ENCODE results near the gene ARL11. TPM values are rescaled to one million over a fixed set of nuclear protein-coding genes. Genes with fewer than 3 reads are reported as not detected.

Gene ARL11
- total RNA-seq, 2 donors from 2014 or later, result 0.24 to 0.49 TPM

DNA sequence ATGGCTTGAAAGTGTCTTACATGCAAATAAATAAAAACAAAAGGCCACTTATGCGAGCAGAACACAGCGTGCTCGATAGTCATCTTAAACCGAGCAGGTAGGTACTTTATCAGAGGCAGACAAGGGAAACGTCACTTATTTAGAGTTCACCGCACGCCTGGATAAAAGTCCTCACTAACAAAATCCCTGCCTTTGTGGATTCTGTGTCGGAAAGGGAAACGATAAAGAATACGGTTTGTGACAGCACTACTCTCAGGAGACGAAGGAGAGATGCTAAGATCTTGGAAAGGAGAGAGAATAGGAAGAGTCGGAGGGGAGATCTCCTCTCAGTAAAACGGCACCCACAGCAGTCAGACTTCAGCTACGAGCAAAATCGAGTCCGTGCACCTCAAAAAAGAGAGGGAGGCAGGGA is 43.5 kb upstream of the ARL11 start:
- Histone ChIP-seq H3K9me3 (ENCODE audit: control insufficient read depth, low read length) (no peaks in the 10 kb centered on the region), H3K4me3 (ENCODE audit: low read length) (peak overlapping the region; percentile 95), H3K36me3 (ENCODE audit: control insufficient read depth, insufficient read depth, low read length) (peaks cover 27% of the 10 kb centered on the region), H3K9ac (ENCODE audit: extremely low read depth, low read length, poor library complexity, severe bottlenecking) (peak overlapping the region; percentile 76), H3K27ac (ENCODE audit: low read depth, low read length) (no peak overlapping the region), H3K27me3 (ENCODE audit: control insufficient read depth, insufficient read depth, low read length, poor library complexity, severe bottlenecking) (no peaks in the 10 kb centered on the region), H3K4me1 (ENCODE audit: control insufficient read depth, insufficient read depth, low read length) (no peaks in the 10 kb centered on the region)
- TF ChIP-seq, protein P1, sequence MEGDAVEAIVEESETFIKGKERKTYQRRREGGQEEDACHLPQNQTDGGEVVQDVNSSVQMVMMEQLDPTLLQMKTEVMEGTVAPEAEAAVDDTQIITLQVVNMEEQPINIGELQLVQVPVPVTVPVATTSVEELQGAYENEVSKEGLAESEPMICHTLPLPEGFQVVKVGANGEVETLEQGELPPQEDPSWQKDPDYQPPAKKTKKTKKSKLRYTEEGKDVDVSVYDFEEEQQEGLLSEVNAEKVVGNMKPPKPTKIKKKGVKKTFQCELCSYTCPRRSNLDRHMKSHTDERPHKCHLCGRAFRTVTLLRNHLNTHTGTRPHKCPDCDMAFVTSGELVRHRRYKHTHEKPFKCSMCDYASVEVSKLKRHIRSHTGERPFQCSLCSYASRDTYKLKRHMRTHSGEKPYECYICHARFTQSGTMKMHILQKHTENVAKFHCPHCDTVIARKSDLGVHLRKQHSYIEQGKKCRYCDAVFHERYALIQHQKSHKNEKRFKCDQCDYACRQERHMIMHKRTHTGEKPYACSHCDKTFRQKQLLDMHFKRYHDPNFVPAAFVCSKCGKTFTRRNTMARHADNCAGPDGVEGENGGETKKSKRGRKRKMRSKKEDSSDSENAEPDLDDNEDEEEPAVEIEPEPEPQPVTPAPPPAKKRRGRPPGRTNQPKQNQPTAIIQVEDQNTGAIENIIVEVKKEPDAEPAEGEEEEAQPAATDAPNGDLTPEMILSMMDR (conservative IDR thresholded peaks at IDR 0.05), result no peak
- no peak for DNase-seq
- Mint-ChIP-seq H3K9me3 (no peaks in the 10 kb centered on the region), H3K27me3 (ENCODE audit: insufficient read depth) (peaks cover 5% of the 10 kb centered on the region), H3K27ac (peak overlapping the region; percentile 77), H3K4me3 (peak overlapping the region; percentile 70), H3K4me1 (peaks cover 20% of the 10 kb centered on the region), H3K36me3 (ENCODE audit: low read depth) (peaks cover 30% of the 10 kb centered on the region)
- WGBS, 2 experiments (ENCODE audit: insufficient coverage in 1 of 2, insufficient read length in 1 of 2), result 1 to 2% methylated on average over 15 to 16 of the region's 16 CpGs

DNA sequence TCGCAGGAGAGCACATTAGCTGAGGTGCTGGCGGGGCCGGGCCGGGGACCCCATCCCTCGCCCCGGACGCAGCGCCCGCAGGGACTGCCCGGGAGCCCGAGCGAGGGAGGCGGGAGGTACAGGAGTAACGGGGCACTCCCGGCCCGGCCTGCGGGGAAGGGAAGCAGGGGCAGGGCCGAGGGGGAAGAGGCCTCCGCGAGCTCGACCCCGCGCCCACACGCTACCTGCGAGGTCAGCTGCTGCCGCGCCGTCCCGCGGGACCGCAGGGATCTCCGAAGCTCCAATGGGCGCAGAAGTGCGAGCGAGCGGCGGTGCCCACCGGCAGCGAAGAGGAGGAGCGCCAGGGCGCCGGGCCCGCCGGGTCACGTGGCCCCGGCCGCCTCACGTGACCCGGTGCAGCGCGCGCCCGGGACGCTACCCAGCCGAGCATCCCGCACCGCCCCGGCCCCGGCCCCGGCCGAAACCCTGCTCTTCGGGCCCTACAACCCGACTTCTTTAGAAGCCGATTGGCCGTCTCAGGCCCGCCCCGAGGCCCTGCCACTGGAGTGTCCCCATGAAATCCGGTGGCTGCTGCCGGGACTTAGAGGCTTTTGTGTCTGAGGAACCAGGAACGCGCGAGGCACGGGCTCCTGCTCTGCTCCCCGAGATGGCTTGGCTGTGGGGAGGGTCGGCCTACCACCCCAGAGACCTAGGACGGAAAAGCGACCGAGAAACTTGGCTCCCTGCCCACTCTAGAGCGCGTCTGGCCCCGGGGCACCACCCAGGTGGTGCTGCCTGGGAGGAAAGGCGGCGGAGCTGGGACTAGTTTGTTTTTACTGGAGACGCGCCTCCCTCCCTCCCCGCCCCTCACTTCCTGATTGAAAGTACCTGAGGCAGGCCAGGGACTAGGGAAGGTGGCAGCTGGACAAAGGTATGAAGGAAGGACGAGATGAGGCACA is 42.8 kb upstream of the ARL11 start, which contains the start of gene RCBTB1:
TSS of gene RCBTB1 (minus strand) at position 339 of the 938 bp plus-strand sequence. CDS start 18,279 bp downstream, outside the sequence.
- peaks cover 5% of the 10 kb centered on the region for H3K27me3 Mint-ChIP-seq (ENCODE audit: insufficient read depth)
- H3K9me3 ChIP-seq (ENCODE audit: control insufficient read depth, low read length), result no peaks in the 10 kb centered on the region
- H3K27me3 ChIP-seq (ENCODE audit: control insufficient read depth, insufficient read depth, low read length, poor library complexity, severe bottlenecking), result no peaks in the 10 kb centered on the region
- peak; percentile 91 for DNase-seq
- H3K36me3 Mint-ChIP-seq (ENCODE audit: low read depth), result peaks cover 23% of the 10 kb centered on the region
- peak within 1 kb of the TSS; percentile 76 for H3K9ac ChIP-seq (ENCODE audit: extremely low read depth, low read length, poor library complexity, severe bottlenecking)
- H3K4me1 ChIP-seq (ENCODE audit: control insufficient read depth, insufficient read depth, low read length), result no peaks in the 10 kb centered on the region
- peak within 1 kb of the TSS; percentile 65 for H3K27ac ChIP-seq (ENCODE audit: low read depth, low read length)
- peaks cover 20% of the 10 kb centered on the region for H3K36me3 ChIP-seq (ENCODE audit: control insufficient read depth, insufficient read depth, low read length)
- TF ChIP-seq, protein P1 (conservative IDR thresholded peaks at IDR 0.05), result no peak
- H3K9me3 Mint-ChIP-seq, result no peaks in the 10 kb centered on the region
- H3K4me3 Mint-ChIP-seq, result peak within 1 kb of the TSS; percentile 70
- WGBS, 2 experiments (ENCODE audit: insufficient coverage in 1 of 2, insufficient read length in 1 of 2), result 0 to 1% methylated on average over 19 to 84 of the region's 87 CpGs
- peak within 1 kb of the TSS; percentile 97 for H3K27ac Mint-ChIP-seq
- peaks cover 20% of the 10 kb centered on the region for H3K4me1 Mint-ChIP-seq
- peak within 1 kb of the TSS; percentile 95 for H3K4me3 ChIP-seq (ENCODE audit: low read length)

DNA sequence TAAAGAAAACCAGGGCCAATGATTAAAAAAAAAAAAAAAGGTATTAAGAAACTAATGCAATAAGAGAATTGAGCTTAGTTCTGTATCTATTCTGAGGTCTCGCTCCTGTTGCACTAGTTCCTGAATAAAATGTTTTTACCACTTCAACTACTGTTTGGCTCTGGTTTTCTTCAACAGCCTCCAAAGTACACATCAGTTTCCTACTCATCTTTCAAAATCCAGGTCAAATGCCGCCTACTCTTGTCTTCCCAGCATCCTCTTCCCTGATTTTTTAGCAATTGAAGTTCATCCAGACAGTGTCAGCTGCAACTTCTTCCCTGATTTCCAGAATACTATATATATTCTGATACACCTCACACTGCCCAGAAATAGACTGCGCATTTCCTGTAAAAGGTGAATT is 41.6 kb upstream of the ARL11 start:
- no peaks in the 10 kb centered on the region for H3K9me3 ChIP-seq (ENCODE audit: control insufficient read depth, low read length)
- Mint-ChIP-seq H3K4me1 (peaks cover 20% of the 10 kb centered on the region), H3K27me3 (ENCODE audit: insufficient read depth) (peaks cover 7% of the 10 kb centered on the region), H3K36me3 (ENCODE audit: low read depth) (peaks cover 10% of the 10 kb centered on the region), H3K4me3 (peak overlapping the region; percentile 70), H3K9me3 (peaks cover 11% of the 10 kb centered on the region), H3K27ac (no peak overlapping the region)
- H3K36me3 ChIP-seq (ENCODE audit: control insufficient read depth, insufficient read depth, low read length), result peaks cover 12% of the 10 kb centered on the region
- no peak overlapping the region for H3K27ac ChIP-seq (ENCODE audit: low read depth, low read length)
- TF ChIP-seq, protein P1 (conservative IDR thresholded peaks at IDR 0.05), result no peak
- H3K9ac ChIP-seq (ENCODE audit: extremely low read depth, low read length, poor library complexity, severe bottlenecking), result no peak overlapping the region
- WGBS, 2 experiments (ENCODE audit: insufficient coverage in 1 of 2, insufficient read length in 1 of 2), result 95 to 98% methylated on average over 2 to 3 of the region's 3 CpGs
- H3K4me3 ChIP-seq (ENCODE audit: low read length), result no peak overlapping the region
- H3K27me3 ChIP-seq (ENCODE audit: control insufficient read depth, insufficient read depth, low read length, poor library complexity, severe bottlenecking), result no peaks in the 10 kb centered on the region
- no peaks in the 10 kb centered on the region for H3K4me1 ChIP-seq (ENCODE audit: control insufficient read depth, insufficient read depth, low read length)
- DNase-seq, result no peak
